Measurements from ENCODE around the gene STARD6.

DNA sequence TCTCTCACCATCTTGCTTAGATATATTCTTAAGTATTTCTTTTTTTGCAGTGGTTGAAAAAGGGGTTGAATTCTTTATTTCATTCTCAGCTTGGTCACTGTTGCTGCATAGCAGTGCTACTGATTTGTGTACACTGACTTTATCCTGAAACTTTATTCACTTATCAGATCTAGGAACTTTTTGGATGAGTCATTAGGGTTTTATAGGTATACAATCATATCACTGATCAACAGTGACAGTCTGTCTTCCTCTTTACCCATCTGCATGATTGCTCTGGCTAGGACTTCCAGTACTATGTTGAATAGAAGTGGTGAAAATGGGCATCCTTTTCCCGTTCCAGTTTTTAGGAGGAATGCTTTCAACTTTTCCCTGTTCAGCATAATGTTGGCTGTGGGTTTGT is 6.5 kb downstream of the STARD6 start:
- TF ChIP-seq CTCF (conservative IDR thresholded peaks at IDR 0.05) (no peak), EZH2 (IDR thresholded peaks at IDR 0.05; ENCODE audit: low read depth) (no peak)
